NB4 (cell line): ENCODE measurements around the gene CEACAM20.

Experiments used
- CTCF ChIP-seq: IDR thresholded peaks from one replicate; pipeline ENCODE4 v1.5.1; 2012; ENCODE audit warnings: low read depth, low read length
- MYC ChIP-seq: IDR thresholded peaks from 2 replicates; pipeline ENCODE4 v1.6.1; 2011; ENCODE audit warnings: low read depth, low read length
- POLR2A ChIP-seq: IDR thresholded peaks from 2 replicates; pipeline ENCODE4 v1.6.1; 2011; ENCODE audit warnings: mild to moderate bottlenecking; ENCODE audit not compliant: insufficient read length; ENCODE audit errors: extremely low read depth
- TF ChIP-seq, protein P1 (sequence below): IDR thresholded peaks from 2 replicates; pipeline ENCODE4 v1.6.1; 2011; ENCODE audit warnings: low read depth, low read length

DNA sequence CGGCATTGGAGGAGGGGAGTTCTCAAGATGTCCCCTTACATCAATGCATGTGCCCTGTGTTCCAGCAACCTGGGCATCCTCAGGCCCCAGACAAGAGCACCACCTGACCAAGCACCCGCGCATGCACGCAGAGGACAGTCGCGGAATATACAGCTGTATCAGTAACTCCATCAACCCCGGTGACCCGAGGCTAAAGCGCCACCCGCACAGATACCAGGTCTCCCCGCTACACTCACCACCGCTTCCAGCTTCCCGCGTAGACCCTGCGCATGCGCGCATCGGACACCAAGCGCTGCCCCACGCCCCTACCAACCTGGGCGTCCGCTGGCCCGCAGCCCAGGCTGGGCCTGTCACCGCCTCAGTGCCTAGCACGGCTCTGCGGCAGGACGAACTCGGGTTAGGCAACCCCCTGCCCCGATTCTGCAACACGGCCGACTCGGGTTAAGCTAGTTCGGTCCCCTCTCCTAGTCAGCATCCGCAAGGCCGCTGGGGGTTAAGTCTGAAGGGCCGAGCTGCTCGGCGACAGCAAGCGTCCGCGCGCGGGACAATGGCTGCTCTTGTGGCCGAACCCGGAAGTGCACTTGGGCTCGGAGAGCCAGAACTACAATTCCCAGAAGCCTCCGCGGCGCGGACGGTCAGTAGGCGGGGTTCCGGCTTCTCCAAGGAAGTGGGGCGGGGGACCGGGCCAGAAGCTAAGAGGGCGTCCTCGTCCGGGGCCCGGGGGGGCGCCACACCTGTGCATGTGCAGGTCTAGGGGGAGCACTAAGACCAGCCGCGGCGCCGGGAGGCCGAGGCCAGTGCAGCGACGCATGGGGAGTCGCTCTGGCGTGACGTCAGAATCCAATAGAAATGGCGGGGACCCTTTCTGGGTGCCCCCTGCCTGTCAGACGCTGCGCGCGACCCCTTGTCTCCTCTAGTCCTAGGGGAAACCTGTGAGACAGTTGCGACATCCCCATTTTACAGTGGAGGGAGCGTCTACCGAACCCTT lies 29.2 kb downstream of the CEACAM20 start, which contains the start of gene ZNF180:
- no peak for TF ChIP-seq CTCF
- TF ChIP-seq, protein P1, sequence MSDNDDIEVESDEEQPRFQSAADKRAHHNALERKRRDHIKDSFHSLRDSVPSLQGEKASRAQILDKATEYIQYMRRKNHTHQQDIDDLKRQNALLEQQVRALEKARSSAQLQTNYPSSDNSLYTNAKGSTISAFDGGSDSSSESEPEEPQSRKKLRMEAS, result peak; percentile 64
- TF ChIP-seq POLR2A, result peak; percentile 69
- no peak for TF ChIP-seq MYC
